Erythroblast (primary cell): ENCODE measurements around the gene FOXE1.

ENCODE experiments used
- GATA1 ChIP-seq: IDR thresholded peaks from 2 replicates; pipeline ENCODE4 v1.6.1; 2011; ENCODE audit warnings: low read depth, mild to moderate bottlenecking, control low read depth, low read length, moderate library complexity
- POLR2A ChIP-seq: IDR thresholded peaks from 2 replicates; pipeline ENCODE4 v1.6.1; 2011; ENCODE audit warnings: mild to moderate bottlenecking, low read length

DNA sequence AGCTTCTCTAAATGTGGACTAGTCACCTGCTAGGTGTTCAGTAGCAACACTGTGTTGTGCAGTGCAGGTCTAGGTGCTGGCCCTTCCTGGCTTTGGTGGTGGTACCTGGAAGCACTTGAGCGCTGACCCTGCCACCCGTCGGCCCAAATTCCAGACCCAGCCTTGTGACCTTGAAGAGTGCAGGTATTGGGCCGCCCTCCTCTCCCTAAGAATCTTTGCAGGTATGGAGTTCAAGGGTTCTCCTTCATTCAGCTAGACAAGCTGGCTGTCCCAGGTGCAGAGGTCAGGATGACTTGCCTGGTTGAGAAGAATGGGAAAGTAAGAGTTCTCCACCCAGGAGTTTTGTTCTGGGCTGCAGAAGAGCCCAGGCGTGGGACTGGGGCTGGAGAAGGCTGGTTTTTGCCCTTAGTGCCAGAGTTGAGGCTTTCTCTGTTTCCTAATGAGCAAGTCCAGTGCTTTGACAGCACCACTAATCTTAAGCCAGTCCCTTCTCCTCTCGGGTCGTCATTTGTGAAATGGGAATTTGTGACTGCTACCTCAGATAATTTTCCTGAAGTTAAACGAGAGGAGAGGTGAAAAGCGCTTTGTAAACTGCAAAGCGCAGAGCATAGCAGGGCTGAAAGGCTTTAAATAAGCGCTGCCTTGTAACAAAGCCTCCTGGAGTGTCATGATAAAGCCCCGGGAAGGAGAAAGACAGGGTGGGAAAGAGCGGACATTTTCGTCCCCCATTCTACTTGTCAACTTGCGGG, 4.0 kb downstream of the FOXE1 start:
- TF ChIP-seq POLR2A (no peak), GATA1 (no peak)
